HG03439 (cell line): Measurements from ENCODE around the gene C12orf56.
A peak's percentile ranks its signal among the peaks of the same experiment; 100 is the strongest.

Experiments
- ATAC-seq: cut with Tn5 transposase; IDR thresholded peaks from one replicate; pipeline ENCODE4 v1.9.1; 2021; ENCODE audit warnings: mild to moderate bottlenecking, moderate library complexity; ENCODE audit not compliant: unreplicated experiment

Gene C12orf56

GRCh38 chr12:64390275-64390851 is at the start of gene C12orf56:
Gene C12orf56, minus strand, starts transcription at chr12:64390758. Its CDS starts 193 bp downstream, at chr12:64390565.
- no peak for ATAC-seq

- no peak for ATAC-seq
Measured at GRCh38 chr12:64440100-64440499, 49.5 kb upstream of the C12orf56 start.

GRCh38 chr12:64433915-64434314 is 43.4 kb upstream of the C12orf56 start:
- ATAC-seq, result no peak

GRCh38 chr12:64431791-64432190 is 41.2 kb upstream of the C12orf56 start:
- ATAC-seq, result no peak

GRCh38 chr12:64430886-64431285 is 40.3 kb upstream of the C12orf56 start:
- ATAC-seq, result no peak

- no peak for ATAC-seq
Measured at GRCh38 chr12:64428956-64429355, 38.4 kb upstream of the C12orf56 start.

GRCh38 chr12:64427988-64428387 is 37.4 kb upstream of the C12orf56 start:
- no peak for ATAC-seq

- no peak for ATAC-seq
Measured at GRCh38 chr12:64419696-64420095, 29.1 kb upstream of the C12orf56 start.

- ATAC-seq, result no peak
Measured at GRCh38 chr12:64418209-64418608, 27.7 kb upstream of the C12orf56 start.

GRCh38 chr12:64413884-64414283 is 23.3 kb upstream of the C12orf56 start:
- no peak for ATAC-seq

- ATAC-seq, result no peak
Measured at GRCh38 chr12:64412459-64412858, 21.9 kb upstream of the C12orf56 start.

GRCh38 chr12:64411427-64411826 is 20.9 kb upstream of the C12orf56 start:
- no peak for ATAC-seq

- no peak for ATAC-seq
Measured at GRCh38 chr12:64407342-64408223, 17.0 kb upstream of the C12orf56 start.

- peak; percentile 43 for ATAC-seq
Measured at GRCh38 chr12:64404470-64405256, 14.1 kb upstream of the C12orf56 start.

- peak; percentile 95 for ATAC-seq
Measured at GRCh38 chr12:64403707-64404469, 13.3 kb upstream of the C12orf56 start, which contains the start of gene XPOT. Gene XPOT, plus strand, starts transcription at chr12:64404392. Its CDS starts 5,644 bp downstream, at chr12:64410036.

- ATAC-seq, result no peak
Measured at GRCh38 chr12:64402181-64402580, 11.6 kb upstream of the C12orf56 start.

GRCh38 chr12:64400041-64400440 is 9.5 kb upstream of the C12orf56 start:
- no peak for ATAC-seq

GRCh38 chr12:64395739-64396138 is 5.2 kb upstream of the C12orf56 start:
- no peak for ATAC-seq

- no peak for ATAC-seq
Measured at GRCh38 chr12:64392221-64392620, 1.7 kb upstream of the C12orf56 start.

- ATAC-seq, result no peak
Measured at GRCh38 chr12:64389154-64389553, 1.4 kb downstream of the C12orf56 start.
